Neutrophil (primary cell): Measurements from ENCODE around the gene SRPK3.

Source experiments
- H3K27ac ChIP-seq: fragments of 200-600 bp; sonication (generic); 2 replicates; pipeline ENCODE4 v1.5.1; 2016; ENCODE audit warnings: mild to moderate bottlenecking, moderate library complexity
- H3K27me3 ChIP-seq: fragments of 200-600 bp; sonication (generic); 2 replicates; pipeline ENCODE4 v1.6.0; 2016; ENCODE audit warnings: mild to moderate bottlenecking
- H3K36me3 ChIP-seq: fragments of 200-600 bp; sonication (generic); 2 replicates; pipeline ENCODE4 v1.5.1; 2017
- H3K4me1 ChIP-seq, 2 experiments: fragments of 200-600 bp in 1 of 2; sonication (generic) in 1 of 2; 1 replicate in 1 of 2; 2 replicates in 1 of 2; pipeline versions ENCODE4 v1.5.1 to v1.6.1; 2013 to 2016; ENCODE audit warnings: low read depth in 1 of 2, low read length in 1 of 2, mild to moderate bottlenecking in 1 of 2, moderate library complexity in 1 of 2; ENCODE audit not compliant: control insufficient read depth in 1 of 2, insufficient read depth in 1 of 2
- H3K4me3 ChIP-seq, 2 experiments: fragments of 200-600 bp in 1 of 2; sonication (generic) in 1 of 2; 1 replicate in 1 of 2; 2 replicates in 1 of 2; pipeline ENCODE4 v1.5.1; 2013 to 2016; ENCODE audit warnings: low read depth in 1 of 2, low read length in 1 of 2, mild to moderate bottlenecking in 1 of 2, moderate library complexity in 1 of 2
- H3K9me3 ChIP-seq: fragments of 200-600 bp; sonication (generic); 2 replicates; pipeline ENCODE4 v1.5.1; 2016
- CTCF ChIP-seq: fragments of 200-600 bp; sonication (generic); IDR thresholded peaks from 2 replicates; pipeline ENCODE4 v1.5.1; 2016; ENCODE audit warnings: antibody characterized with exemption

The SRPK3 gene

GRCh38 chrX:153765138-153766079, 15.4 kb upstream of the SRPK3 start:
- H3K27ac ChIP-seq: no peak overlapping the region

DNA sequence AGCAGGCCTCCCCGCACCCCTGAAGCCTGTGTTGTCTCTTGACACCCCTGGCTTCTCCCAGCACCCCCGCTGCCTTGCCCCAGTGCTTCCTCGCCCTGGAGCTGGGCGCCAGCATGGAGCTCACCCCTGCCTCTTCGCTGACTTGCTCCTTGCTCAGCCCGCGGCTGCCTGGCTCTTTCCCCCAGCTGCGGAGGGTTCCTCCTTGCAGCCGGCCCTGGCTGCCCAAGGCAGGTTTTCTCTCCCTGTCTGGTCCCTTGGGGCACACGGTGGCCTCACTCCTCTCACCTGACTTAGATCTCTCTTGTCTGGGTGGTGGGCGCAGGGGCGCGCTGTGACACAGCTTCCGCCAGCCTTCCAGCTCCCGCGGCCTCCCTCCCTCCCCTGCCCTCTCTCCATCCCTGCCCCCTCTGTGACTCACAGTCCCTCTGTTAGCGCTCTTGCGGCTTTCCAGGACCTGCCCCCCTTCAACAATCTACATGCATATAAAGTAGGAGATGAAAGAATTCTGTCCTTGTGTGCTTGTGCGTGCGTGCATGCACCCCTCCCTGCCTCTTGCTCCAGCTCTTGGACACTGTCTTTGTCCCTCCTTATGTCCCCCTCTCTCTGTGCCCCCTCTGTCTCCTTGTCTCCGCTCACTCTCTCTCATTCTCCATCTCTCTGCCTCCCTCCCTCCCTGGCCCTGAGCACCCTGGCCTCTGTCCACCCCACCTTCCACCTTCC, 14.6 kb upstream of the SRPK3 start:
- Histone ChIP-seq H3K9me3 (no peaks in the 10 kb centered on the region), H3K27me3 (peaks cover 25% of the 10 kb centered on the region), H3K27ac (no peak overlapping the region), H3K36me3 (no peaks in the 10 kb centered on the region), H3K4me1 (no peaks in the 10 kb centered on the region), H3K4me3 (no peak overlapping the region)
- TF ChIP-seq CTCF: no peak

More at GRCh38 chrX:153765138-153766079, 15.4 kb upstream of the SRPK3 start:
- Histone ChIP-seq H3K36me3 (no peaks in the 10 kb centered on the region), H3K9me3 (no peaks in the 10 kb centered on the region), H3K4me1 (no peaks in the 10 kb centered on the region), H3K27me3 (peaks cover 25% of the 10 kb centered on the region), H3K4me3 (no peak overlapping the region)
- no peak for TF ChIP-seq CTCF

GRCh38 chrX:153766871-153767673, 13.8 kb upstream of the SRPK3 start:
- TF ChIP-seq CTCF: no peak
- Histone ChIP-seq H3K27me3 (peaks cover 25% of the 10 kb centered on the region), H3K9me3 (no peaks in the 10 kb centered on the region), H3K36me3 (no peaks in the 10 kb centered on the region), H3K27ac (no peak overlapping the region), H3K4me1 (no peaks in the 10 kb centered on the region), H3K4me3 (no peak overlapping the region)

DNA sequence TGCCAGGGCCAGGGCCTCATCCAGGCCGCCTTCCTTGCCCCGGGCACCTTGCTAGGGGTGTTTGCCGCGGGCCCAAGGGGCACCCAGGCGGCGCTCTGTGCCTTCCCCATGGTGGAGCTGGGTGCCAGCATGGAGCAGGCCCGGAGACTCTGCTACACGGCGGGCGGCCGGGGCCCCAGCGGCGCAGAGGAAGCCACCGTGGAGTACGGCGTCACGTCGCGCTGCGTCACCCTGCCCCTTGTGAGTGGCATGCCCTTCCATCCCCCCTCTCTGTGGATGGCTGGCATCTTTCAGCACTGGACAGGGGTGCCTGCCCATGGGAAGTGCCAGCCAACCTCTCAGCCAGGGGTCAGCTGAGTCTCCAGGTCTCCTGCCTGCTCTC, 13.2 kb upstream of the SRPK3 start:
- Histone ChIP-seq H3K4me3 (no peak overlapping the region), H3K4me1 (no peaks in the 10 kb centered on the region), H3K36me3 (no peaks in the 10 kb centered on the region), H3K9me3 (no peaks in the 10 kb centered on the region), H3K27ac (no peak overlapping the region), H3K27me3 (peaks cover 25% of the 10 kb centered on the region)
- TF ChIP-seq CTCF: no peak

DNA sequence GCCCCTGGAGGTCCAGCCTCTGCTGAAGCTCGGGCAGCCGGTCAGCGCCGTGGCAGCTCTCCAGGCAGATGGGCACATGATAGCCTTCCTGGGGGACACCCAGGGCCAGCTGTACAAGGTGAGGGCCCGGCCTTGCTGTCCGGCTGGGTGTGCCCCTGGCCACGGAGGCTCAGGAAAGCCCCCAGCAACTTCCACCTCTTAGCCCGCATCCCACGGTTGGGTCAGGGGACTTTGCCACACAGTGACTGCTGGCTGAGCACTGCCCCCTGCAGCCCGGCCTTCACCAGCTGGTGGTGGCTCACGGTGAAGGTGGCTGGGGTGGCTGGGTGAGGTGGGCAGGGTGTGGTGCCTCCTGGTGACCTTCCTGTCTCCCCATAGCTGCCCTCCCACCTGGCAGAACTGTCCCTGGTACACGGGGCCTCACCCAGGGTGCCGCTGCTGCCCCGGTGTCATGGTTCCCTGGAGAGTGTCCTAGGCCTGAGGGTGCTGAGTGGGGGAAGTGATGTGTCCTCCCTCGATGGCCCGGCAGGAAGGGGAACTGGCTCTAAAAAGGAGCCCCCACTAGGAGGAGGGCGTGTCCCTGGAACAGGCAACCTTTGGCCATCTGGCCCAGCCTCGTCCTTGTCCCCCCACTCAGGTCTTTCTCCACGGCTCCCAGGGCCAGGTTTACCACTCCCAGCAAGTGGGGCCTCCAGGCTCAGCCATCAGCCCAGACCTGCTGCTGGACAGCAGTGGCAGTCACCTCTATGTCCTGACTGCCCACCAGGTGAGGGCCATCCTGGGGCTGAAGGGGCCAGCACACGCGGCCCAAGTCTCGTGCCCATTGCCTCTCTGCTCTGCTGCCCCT, 12.3 kb upstream of the SRPK3 start:
- no peaks in the 10 kb centered on the region for H3K9me3 ChIP-seq
- H3K27me3 ChIP-seq: peaks cover 25% of the 10 kb centered on the region
- H3K36me3 ChIP-seq: no peaks in the 10 kb centered on the region
- H3K4me3 ChIP-seq: no peak overlapping the region
- no peaks in the 10 kb centered on the region for H3K4me1 ChIP-seq
- TF ChIP-seq CTCF: no peak
- H3K27ac ChIP-seq: no peak overlapping the region
